SKM-1 (cell line): ENCODE data around the gene CLN6.
"Not testable (repeated sequence)": the region's sequence is repeated elsewhere in the genome, so short reads cannot be mapped to it uniquely, and the experiment has no call there.

ENCODE experiments used
- DNase-seq: peaks from one replicate; lab custom pipeline; 2025; ENCODE audit not compliant: unreplicated experiment; lab: John Stamatoyannopoulos, UW

Gene CLN6

GRCh38 chr15:68207176-68207935, 22.2 kb downstream of the CLN6 start:
- DNase-seq: no peak

- DNase-seq: no peak
Observed at GRCh38 chr15:68206711-68207151, 22.8 kb downstream of the CLN6 start.

GRCh38 chr15:68205954-68206539, 23.5 kb downstream of the CLN6 start:
- DNase-seq: peak; percentile 78

- DNase-seq: no peak
Observed at GRCh38 chr15:68205558-68205944, 24.0 kb downstream of the CLN6 start.

- no peak for DNase-seq
Observed at GRCh38 chr15:68204776-68205557, 24.6 kb downstream of the CLN6 start, which contains the start of gene CALML4. TSS of gene CALML4 (minus strand) at chr15:68205332. CDS start at chr15:68205247, 85 bp downstream.

GRCh38 chr15:68204361-68204760, 25.2 kb downstream of the CLN6 start:
- DNase-seq: no peak

- no peak for DNase-seq
Observed at GRCh38 chr15:68203956-68204355, 25.6 kb downstream of the CLN6 start.

GRCh38 chr15:68203486-68203885, 26.0 kb downstream of the CLN6 start:
- no peak for DNase-seq

GRCh38 chr15:68202994-68203393, 26.5 kb downstream of the CLN6 start:
- DNase-seq: not testable (repeated sequence)

- no peak for DNase-seq
Observed at GRCh38 chr15:68201879-68202261, 27.7 kb downstream of the CLN6 start.

- no peak for DNase-seq
Observed at GRCh38 chr15:68201153-68201878, 28.2 kb downstream of the CLN6 start.

GRCh38 chr15:68200016-68200861, 29.3 kb downstream of the CLN6 start:
- DNase-seq: no peak

GRCh38 chr15:68199340-68199739, 30.2 kb downstream of the CLN6 start:
- DNase-seq: no peak

GRCh38 chr15:68197661-68198437, 31.7 kb downstream of the CLN6 start:
- no peak for DNase-seq

- no peak for DNase-seq
Observed at GRCh38 chr15:68197170-68197492, 32.4 kb downstream of the CLN6 start.

- DNase-seq: no peak
Observed at GRCh38 chr15:68196445-68197169, 32.9 kb downstream of the CLN6 start.

GRCh38 chr15:68195336-68196112, 34.0 kb downstream of the CLN6 start:
- DNase-seq: no peak

GRCh38 chr15:68192804-68193486, 36.6 kb downstream of the CLN6 start:
- DNase-seq: no peak
